IMR-90 (cell line): Measurements from ENCODE around the gene CREG2. TPM values are rescaled to one million over a fixed set of nuclear protein-coding genes. Genes with fewer than 3 reads are reported as not detected.

Experiments used
- ATAC-seq: fragments of 200-7000 bp; cut with Tn5 transposase; 2 replicates; pipeline ENCODE4 v1.9.1; 2020; ENCODE audit warnings: low read depth, mild to moderate bottlenecking, moderate library complexity
- BruUV-seq: library from RNA; stranded (reverse); fragments of 400-500 nt; replicated peaks from 2 replicates; lab custom pipeline; 2021; lab: Mats Ljungman, UMichigan
- CTCF ChIA-PET: fragments of 300-600 bp; formaldehyde crosslinking; extraction: SDS; loops from one replicate; lab custom pipeline; 2021; ENCODE audit warnings: antibody characterized with exemption; lab: Yijun Ruan, JAX
- POLR2A ChIA-PET: fragments of 300-600 bp; sonication (Branson Sonifier 250); formaldehyde crosslinking; loops from one replicate; lab custom pipeline; 2022; ENCODE audit warnings: antibody characterized with exemption; ENCODE audit not compliant: unreplicated experiment; lab: Charles Lee
- DNase-seq: peaks from one replicate; pipeline ENCODE4 v3.0.0; 2013
- H2AFZ ChIP-seq: replicated peaks from 2 replicates; pipeline ENCODE3; 2013; ENCODE audit warnings: low read length, mild to moderate bottlenecking; ENCODE audit not compliant: poor library complexity
- H2AK5ac ChIP-seq: 2 replicates; pipeline ENCODE4 v1.6.1; 2013; ENCODE audit warnings: low read depth, low read length, inconsistent platforms
- H2AK9ac ChIP-seq: replicated peaks from 2 replicates; pipeline ENCODE3; 2013; ENCODE audit warnings: mild to moderate bottlenecking, low read depth, low read length, moderate library complexity; ENCODE audit not compliant: poor library complexity
- H2BK120ac ChIP-seq: 2 replicates; pipeline ENCODE4 v1.6.1; 2013; ENCODE audit warnings: low read depth, low read length, inconsistent platforms
- H2BK15ac ChIP-seq: 3 replicates; pipeline ENCODE4 v1.6.1; 2013; ENCODE audit warnings: low read depth, low read length, inconsistent platforms
- H2BK20ac ChIP-seq: 2 replicates; pipeline ENCODE4 v1.6.1; 2013; ENCODE audit warnings: low read depth, mild to moderate bottlenecking, inconsistent platforms, low read length, moderate library complexity
- H2BK5ac ChIP-seq: 2 replicates; pipeline ENCODE4 v1.6.1; 2013; ENCODE audit warnings: mild to moderate bottlenecking, low read depth, low read length, inconsistent platforms; ENCODE audit not compliant: poor library complexity, severe bottlenecking
- H3K14ac ChIP-seq: replicated peaks from 2 replicates; pipeline ENCODE4 v1.6.1; 2013; ENCODE audit warnings: low read depth, low read length, inconsistent platforms
- H3K18ac ChIP-seq: 2 replicates; pipeline ENCODE4 v1.6.1; 2013; ENCODE audit warnings: low read depth, low read length, control low read depth
- H3K23ac ChIP-seq: 2 replicates; pipeline ENCODE4 v1.6.1; 2013; ENCODE audit warnings: low read depth, low read length, inconsistent platforms
- H3K27ac ChIP-seq: 2 replicates; pipeline ENCODE4 v1.5.1; 2013; ENCODE audit warnings: mild to moderate bottlenecking, control low read depth, low read length; ENCODE audit not compliant: insufficient read depth
- H3K27me3 ChIP-seq: 2 replicates; pipeline ENCODE4 v1.6.1; 2013; ENCODE audit warnings: low read length; ENCODE audit not compliant: control insufficient read depth, insufficient read depth
- H3K36me3 ChIP-seq: 2 replicates; pipeline ENCODE4 v1.6.1; 2013; ENCODE audit warnings: low read length, mixed read lengths; ENCODE audit not compliant: control insufficient read depth, insufficient read depth
- H3K4ac ChIP-seq: 2 replicates; pipeline ENCODE4 v1.6.1; 2013; ENCODE audit warnings: low read depth, low read length, inconsistent platforms
- H3K4me1 ChIP-seq: 2 replicates; pipeline ENCODE4 v1.6.1; 2013; ENCODE audit warnings: low read length, mixed read lengths; ENCODE audit not compliant: control insufficient read depth, insufficient read depth
- H3K4me2 ChIP-seq: 2 replicates; pipeline ENCODE4 v1.6.1; 2013; ENCODE audit warnings: low read depth, mild to moderate bottlenecking, control low read depth, low read length, moderate library complexity
- H3K4me3 ChIP-seq: 2 replicates; pipeline ENCODE4 v1.5.1; 2013; ENCODE audit warnings: low read depth, mild to moderate bottlenecking, control low read depth, low read length, moderate library complexity; ENCODE audit not compliant: insufficient read depth
- H3K56ac ChIP-seq: 2 replicates; pipeline ENCODE4 v1.6.1; 2013; ENCODE audit warnings: low read length, inconsistent platforms; ENCODE audit not compliant: insufficient read depth; ENCODE audit errors: extremely low read depth
- H3K79me1 ChIP-seq, 2 experiments: 2 replicates each; pipeline ENCODE4 v1.6.1; 2013; ENCODE audit warnings: low read length in 2 of 2, inconsistent platforms in 1 of 2, low read depth in 1 of 2
- H3K9ac ChIP-seq: 2 replicates; pipeline ENCODE4 v1.6.1; 2013; ENCODE audit warnings: low read depth, low read length, control low read depth
- H3K9me1 ChIP-seq: 2 replicates; pipeline ENCODE4 v1.6.1; 2013; ENCODE audit warnings: low read length, inconsistent platforms; ENCODE audit not compliant: insufficient read depth
- H3K9me3 ChIP-seq: 2 replicates; pipeline ENCODE4 v1.6.1; 2013; ENCODE audit warnings: low read length; ENCODE audit not compliant: control insufficient read depth, insufficient read depth
- H4K20me1 ChIP-seq: 2 replicates; pipeline ENCODE4 v1.6.1; 2013; ENCODE audit warnings: low read length, inconsistent platforms; ENCODE audit not compliant: insufficient read depth
- H4K5ac ChIP-seq: 2 replicates; pipeline ENCODE4 v1.6.1; 2013; ENCODE audit warnings: mild to moderate bottlenecking, low read depth, low read length, control low read depth
- H4K8ac ChIP-seq, 2 experiments: 2 replicates each; pipeline ENCODE4 v1.6.1; 2013; ENCODE audit warnings: low read depth in 2 of 2, low read length in 2 of 2, control low read depth in 1 of 2, inconsistent platforms in 1 of 2
- H4K91ac ChIP-seq: 2 replicates; pipeline ENCODE4 v1.6.1; 2013; ENCODE audit warnings: low read depth, low read length, inconsistent platforms; ENCODE audit not compliant: insufficient read depth
- BHLHE40 ChIP-seq: fragments of 150-350 bp; IDR thresholded peaks from 2 replicates; pipeline ENCODE4 v1.6.1; 2016; ENCODE audit warnings: mild to moderate bottlenecking, low read depth, low read length
- CHD1 ChIP-seq: IDR thresholded peaks from 2 replicates; pipeline ENCODE4 v1.6.1; 2012; ENCODE audit warnings: low read depth, low read length, improper control_type of control experiment
- FOS ChIP-seq: fragments of 150-350 bp; IDR thresholded peaks from 2 replicates; pipeline ENCODE4 v1.6.1; 2016; ENCODE audit warnings: low read depth, low read length
- MAFK ChIP-seq: IDR thresholded peaks from 2 replicates; pipeline ENCODE4 v1.6.1; 2012; ENCODE audit warnings: low read depth, low read length, improper control_type of control experiment
- MAZ ChIP-seq: IDR thresholded peaks from 2 replicates; pipeline ENCODE4 v1.6.1; 2012; ENCODE audit warnings: low read depth, mild to moderate bottlenecking, low read length, improper control_type of control experiment, moderate library complexity, borderline replicate concordance
- NFE2L2 ChIP-seq: fragments of 150-350 bp; IDR thresholded peaks from 2 replicates; pipeline ENCODE4 v1.6.1; 2016; ENCODE audit warnings: low read depth, mild to moderate bottlenecking, low read length
- RAD21 ChIP-seq: IDR thresholded peaks from 2 replicates; pipeline ENCODE4 v1.6.1; 2012; ENCODE audit warnings: low read length, improper control_type of control experiment
- RCOR1 ChIP-seq: IDR thresholded peaks from 2 replicates; pipeline ENCODE4 v1.6.1; 2012; ENCODE audit warnings: mild to moderate bottlenecking, low read length, improper control_type of control experiment; ENCODE audit not compliant: insufficient replicate concordance
- RFX5 ChIP-seq: IDR thresholded peaks from 2 replicates; pipeline ENCODE4 v1.8.0; 2012; ENCODE audit warnings: low read depth, mild to moderate bottlenecking, low read length, moderate library complexity
- SMC3 ChIP-seq: fragments of 150-350 bp; IDR thresholded peaks from 2 replicates; pipeline ENCODE4 v1.6.1; 2016; ENCODE audit warnings: low read depth, mild to moderate bottlenecking, antibody characterized with exemption, low read length, moderate library complexity
- WGBS, 2 experiments: methylation state at CpG; one replicate each; pipeline versions ENCODE4 v1.1.5 to v1.1.7; 2013; ENCODE audit warnings: missing lambda C conversion rate in 2 of 2; ENCODE audit not compliant: insufficient read length in 1 of 2; ENCODE audit errors: extremely low coverage in 2 of 2; 5-methylcytosine and 5-hydroxymethylcytosine counted together
- dilution Hi-C: fragments of 300-500 bp; cut with HindIII; formaldehyde crosslinking; loops from one replicate; pipeline ENCODE4 v1.14.3; 2018; ENCODE audit warnings: low sequenced_read_pairs; ENCODE audit not compliant: unreplicated experiment
- in situ Hi-C: fragments of 300-500 bp; cut with MboI; formaldehyde crosslinking; loops from 3 replicates; pipeline ENCODE4 v1.14.3; 2019; ENCODE audit warnings: low sequenced_read_pairs, inconsistent platforms, mixed read lengths
- intact Hi-C: fragments of 100-400 bp; cut with micrococcal nuclease; formaldehyde crosslinking; loops from 2 replicates; pipeline ENCODE4 v1.10.0; 2022
- polyA plus RNA-seq, 3 experiments: library from polyadenylated mRNA; depleted of rRNA; stranded (reverse); fragments of >200 nt; gene quantifications; 2 replicates each; pipeline ENCODE4 v1.2.3, GENCODE V29; 2012; ENCODE audit warnings: low replicate concordance in 1 of 3
- total RNA-seq: library from RNA; depleted of rRNA; stranded (reverse); fragments of >200 nt; gene quantifications from 2 replicates; pipeline ENCODE4 v1.2.3, GENCODE V29; 2012
- TF ChIP-seq, protein P1 (sequence below): fragments of 150-350 bp; IDR thresholded peaks from 2 replicates; pipeline ENCODE4 v1.6.1; 2017; ENCODE audit warnings: mild to moderate bottlenecking, antibody characterized with exemption, low read length, low read depth

CREG2 gene
- total and polyA plus RNA-seq, 2 of the 4 experiments (the other 2 are of a cell fraction) = 0.17 TPM; not detected in 1

DNA sequence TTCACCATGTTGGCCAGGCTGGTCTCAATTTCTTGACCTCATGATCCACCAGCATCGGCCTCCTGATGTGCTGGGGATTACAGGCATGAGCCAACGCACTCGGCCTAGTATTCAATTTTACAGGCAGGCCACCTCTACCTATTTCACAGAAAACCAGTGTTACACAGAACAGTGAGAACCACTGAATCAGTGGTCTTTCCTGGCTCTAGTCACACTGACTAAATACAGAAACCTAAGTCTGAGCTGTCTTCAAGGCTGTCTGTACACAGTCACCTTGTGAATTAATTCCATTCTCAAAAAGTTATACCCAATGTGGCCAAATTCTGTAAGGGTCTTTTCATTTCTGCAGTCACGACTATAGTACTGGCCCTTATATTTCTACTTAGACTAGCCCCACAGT, 82.3 kb downstream of the CREG2 start:
- ChIA-PET CTCF (no interaction called here), POLR2A (no interaction called here)
- intact Hi-C loops (no loop called here), dilution Hi-C loops (no loop called here), in situ Hi-C loops (no loop called here)
- peaks cover 15% of the 10 kb centered on the region for H3K9me1 ChIP-seq
- H2AK5ac ChIP-seq = no peak overlapping the region
- H3K36me3 ChIP-seq = no peaks in the 10 kb centered on the region
- H2BK120ac ChIP-seq = no peak overlapping the region
- H4K91ac ChIP-seq = no peak overlapping the region
- H3K9me3 ChIP-seq = no peaks in the 10 kb centered on the region
- no peak overlapping the region for H3K18ac ChIP-seq
- H3K27me3 ChIP-seq = no peaks in the 10 kb centered on the region
- no peak overlapping the region for H4K5ac ChIP-seq
- peaks cover 67% of the 10 kb centered on the region for H4K20me1 ChIP-seq
- H3K4me2 ChIP-seq = no peak overlapping the region
- no peak overlapping the region for H4K8ac ChIP-seq
- peaks cover 12% of the 10 kb centered on the region for H3K4me1 ChIP-seq
- H2BK15ac ChIP-seq = no peak overlapping the region
- no peak overlapping the region for H2AFZ ChIP-seq
- H3K79me1 ChIP-seq = peaks cover 21 to 76% of the 10 kb centered on the region in 2 experiments
- no peak overlapping the region for H2BK5ac ChIP-seq
- no peak overlapping the region for H3K4me3 ChIP-seq
- no peak overlapping the region for H3K4ac ChIP-seq
- no peak for ATAC-seq
- no peak for TF ChIP-seq NFE2L2
- TF ChIP-seq RCOR1 = no peak
- TF ChIP-seq FOS = no peak
- no peak for TF ChIP-seq MAFK
- TF ChIP-seq, protein P1, sequence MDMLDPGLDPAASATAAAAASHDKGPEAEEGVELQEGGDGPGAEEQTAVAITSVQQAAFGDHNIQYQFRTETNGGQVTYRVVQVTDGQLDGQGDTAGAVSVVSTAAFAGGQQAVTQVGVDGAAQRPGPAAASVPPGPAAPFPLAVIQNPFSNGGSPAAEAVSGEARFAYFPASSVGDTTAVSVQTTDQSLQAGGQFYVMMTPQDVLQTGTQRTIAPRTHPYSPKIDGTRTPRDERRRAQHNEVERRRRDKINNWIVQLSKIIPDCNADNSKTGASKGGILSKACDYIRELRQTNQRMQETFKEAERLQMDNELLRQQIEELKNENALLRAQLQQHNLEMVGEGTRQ = no peak
- TF ChIP-seq SMC3 = no peak
- TF ChIP-seq CHD1 = no peak
- no peak for TF ChIP-seq RAD21
- TF ChIP-seq RFX5 = no peak
- TF ChIP-seq MAZ = no peak
- no peak for TF ChIP-seq BHLHE40
- no peak overlapping the region for H3K56ac ChIP-seq
- no peak overlapping the region for H3K9ac ChIP-seq
- no TSS peak for BruUV-seq
- H3K27ac ChIP-seq = no peak overlapping the region
- H3K14ac ChIP-seq = no peak overlapping the region
- no peak overlapping the region for H2AK9ac ChIP-seq
- DNase-seq = no peak
- no peak overlapping the region; the same call in 1 of the 2 replicates for H3K23ac ChIP-seq
- 80% methylated on average over 1 of the region's 4 CpGs; no CpG with 5 or more reads in 1 of the 2 experiments for WGBS, 2 experiments
- H2BK20ac ChIP-seq = no peak overlapping the region
